ENCODE results near the gene FGFR3.

The FGFR3 gene

DNA sequence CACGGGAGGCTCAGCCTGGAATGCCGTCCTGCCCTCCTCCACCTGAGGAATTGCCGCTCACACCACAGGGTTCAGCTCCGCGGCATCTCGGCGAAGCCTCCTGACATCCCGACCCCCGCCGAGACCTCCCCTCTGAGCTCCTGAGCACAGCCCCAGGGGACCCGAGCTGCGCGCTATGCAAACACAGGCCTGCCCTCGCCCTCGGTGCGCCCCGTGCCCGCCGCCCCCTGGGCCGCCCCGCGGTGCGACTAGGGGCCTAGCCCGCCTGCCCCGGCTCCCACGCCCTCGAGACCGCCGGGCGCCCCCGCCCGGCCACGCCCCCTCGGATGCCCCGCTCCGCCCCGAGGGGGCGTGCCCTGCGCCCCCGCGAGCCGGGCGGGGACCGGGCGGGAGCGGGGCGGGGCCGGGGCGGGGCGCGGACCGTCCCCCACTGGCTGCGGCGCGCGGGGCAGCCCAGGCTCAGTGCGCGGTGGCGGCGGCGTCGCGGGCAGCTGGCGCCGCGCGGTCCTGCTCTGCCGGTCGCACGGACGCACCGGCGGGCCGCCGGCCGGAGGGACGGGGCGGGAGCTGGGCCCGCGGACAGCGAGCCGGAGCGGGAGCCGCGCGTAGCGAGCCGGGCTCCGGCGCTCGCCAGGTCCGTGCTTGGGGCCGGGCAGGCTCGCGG is at the start of gene FGFR3:
TSS of gene FGFR3 (plus strand) at position 462 of the 664 bp plus-strand sequence. CDS start 642 bp downstream, outside the sequence.
- no peak for DNase-seq

- DNase-seq: no peak
Observed at GRCh38 chr4:1743551-1743950, 49.5 kb upstream of the FGFR3 start.

DNA sequence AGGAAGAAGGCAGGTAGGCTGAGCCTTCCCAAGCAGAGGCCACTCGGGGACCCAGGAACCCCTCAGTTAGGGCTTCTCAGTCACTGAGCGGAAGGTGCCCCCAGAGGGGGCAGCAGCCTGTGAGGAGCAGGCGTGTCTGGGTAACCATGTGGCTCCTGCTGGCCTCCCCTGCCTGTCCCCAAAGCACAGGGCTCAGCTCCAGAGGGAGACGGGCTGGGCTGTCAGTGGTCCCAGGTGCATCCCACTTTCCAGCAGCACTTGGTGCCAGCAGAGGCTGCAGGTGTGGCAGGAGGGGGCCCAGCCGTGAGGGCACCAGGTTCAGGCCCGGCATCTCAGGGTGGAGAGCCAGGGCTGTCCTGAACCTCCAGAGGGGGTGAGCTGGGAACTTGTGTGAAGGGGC is 49.1 kb upstream of the FGFR3 start:
- DNase-seq: no peak

DNA sequence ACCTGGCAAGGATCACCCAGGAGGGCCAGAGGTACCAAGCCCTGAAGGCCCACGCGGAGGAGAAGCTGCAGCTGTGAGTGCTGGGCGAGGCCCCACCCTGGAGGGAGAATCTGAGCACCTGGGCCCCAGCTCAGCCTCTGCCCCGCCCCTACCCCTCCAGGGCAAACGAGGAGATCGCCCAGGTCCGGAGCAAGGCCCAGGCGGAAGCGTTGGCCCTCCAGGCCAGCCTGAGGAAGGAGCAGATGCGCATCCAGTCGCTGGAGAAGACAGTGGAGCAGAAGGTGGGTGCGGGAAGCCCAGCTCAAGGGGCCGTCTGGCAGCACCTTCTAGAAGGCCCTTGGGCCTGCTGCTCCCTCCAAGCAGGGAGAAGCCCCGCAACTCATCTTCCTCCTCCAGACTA is 48.5 kb upstream of the FGFR3 start:
- DNase-seq: no peak

GRCh38 chr4:1745165-1745564 is 47.9 kb upstream of the FGFR3 start:
- DNase-seq: no peak

GRCh38 chr4:1745697-1746096 is 47.4 kb upstream of the FGFR3 start:
- no peak for DNase-seq

GRCh38 chr4:1746265-1746691 is 46.8 kb upstream of the FGFR3 start:
- peak; percentile 29 for DNase-seq

DNA sequence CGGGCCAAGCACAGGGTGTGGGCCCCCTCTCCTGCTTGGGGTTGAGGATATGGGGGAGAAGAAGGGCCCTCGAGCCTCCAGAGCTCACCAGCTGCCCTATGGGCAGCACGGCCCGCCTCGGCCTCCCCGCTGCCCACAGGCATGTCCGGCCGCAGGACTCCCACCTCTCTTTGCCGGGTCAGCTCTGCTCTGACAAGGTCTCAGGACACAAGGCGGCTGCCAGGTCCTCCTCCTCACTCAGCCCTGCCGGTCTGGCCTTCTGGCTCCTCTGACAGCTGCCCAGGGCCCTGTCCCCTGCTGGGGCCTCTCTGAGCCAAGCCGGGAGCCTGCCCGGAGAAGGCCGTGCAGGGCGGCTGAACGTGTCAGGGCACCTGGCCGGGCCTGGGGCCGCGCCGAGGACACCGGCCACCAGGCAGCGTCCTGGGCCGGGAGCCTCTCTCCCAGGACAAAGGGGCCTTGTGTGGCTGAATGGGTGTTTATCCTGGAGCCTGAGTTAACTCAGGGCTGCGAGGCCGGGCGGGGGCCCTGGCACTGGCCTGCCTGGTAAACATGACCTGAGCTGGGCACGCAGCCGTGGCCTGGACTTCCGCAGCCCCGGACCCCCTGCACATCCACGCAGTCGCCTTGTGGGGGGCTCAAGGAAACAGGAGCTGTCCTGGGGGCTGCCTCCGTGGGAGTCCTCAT is 46.0 kb upstream of the FGFR3 start:
- no peak for DNase-seq

GRCh38 chr4:1747603-1747967 is 45.5 kb upstream of the FGFR3 start:
- DNase-seq: no peak

GRCh38 chr4:1748465-1748995 is 44.6 kb upstream of the FGFR3 start:
- DNase-seq: peak; percentile 28

DNA sequence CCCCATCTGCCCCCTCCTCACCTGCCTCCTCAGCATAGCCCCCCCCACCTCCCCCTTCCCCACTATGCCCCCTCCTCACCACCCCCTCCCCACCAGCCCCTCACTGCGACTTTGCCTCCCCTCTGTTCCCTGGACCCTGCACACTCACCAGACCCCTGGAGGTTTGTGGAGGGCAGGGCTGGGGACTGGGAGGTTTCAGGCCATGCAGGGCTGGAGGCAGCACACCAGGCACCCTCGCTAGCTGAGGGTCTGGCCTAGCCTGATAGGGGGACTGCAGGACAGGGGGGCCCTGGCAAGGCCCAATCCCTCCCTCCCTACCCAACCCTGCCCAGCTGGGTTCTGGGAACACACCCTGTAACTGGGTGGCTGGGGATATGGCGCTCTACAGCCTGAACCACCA is 43.7 kb upstream of the FGFR3 start:
- no peak for DNase-seq

DNA sequence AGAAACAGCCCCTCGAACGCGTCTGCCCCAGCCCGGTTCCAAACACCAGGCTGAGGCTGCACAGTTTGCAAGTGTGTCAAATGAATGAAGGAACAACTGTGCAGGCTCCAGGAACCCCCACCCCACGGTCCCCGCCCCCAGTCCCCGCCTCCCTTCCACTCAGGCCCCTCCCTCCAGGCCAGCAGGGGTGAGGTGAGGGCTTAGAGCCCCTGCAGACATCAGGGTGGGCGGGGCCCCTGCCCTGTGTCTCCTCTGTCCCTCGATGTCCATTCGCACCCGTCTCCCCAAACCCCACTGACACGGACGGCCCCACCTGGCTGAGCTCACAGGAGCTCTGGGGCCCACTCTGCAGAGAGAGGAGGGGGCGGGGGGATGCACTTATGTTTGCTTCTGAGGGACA is 43.3 kb upstream of the FGFR3 start:
- DNase-seq: no peak

DNA sequence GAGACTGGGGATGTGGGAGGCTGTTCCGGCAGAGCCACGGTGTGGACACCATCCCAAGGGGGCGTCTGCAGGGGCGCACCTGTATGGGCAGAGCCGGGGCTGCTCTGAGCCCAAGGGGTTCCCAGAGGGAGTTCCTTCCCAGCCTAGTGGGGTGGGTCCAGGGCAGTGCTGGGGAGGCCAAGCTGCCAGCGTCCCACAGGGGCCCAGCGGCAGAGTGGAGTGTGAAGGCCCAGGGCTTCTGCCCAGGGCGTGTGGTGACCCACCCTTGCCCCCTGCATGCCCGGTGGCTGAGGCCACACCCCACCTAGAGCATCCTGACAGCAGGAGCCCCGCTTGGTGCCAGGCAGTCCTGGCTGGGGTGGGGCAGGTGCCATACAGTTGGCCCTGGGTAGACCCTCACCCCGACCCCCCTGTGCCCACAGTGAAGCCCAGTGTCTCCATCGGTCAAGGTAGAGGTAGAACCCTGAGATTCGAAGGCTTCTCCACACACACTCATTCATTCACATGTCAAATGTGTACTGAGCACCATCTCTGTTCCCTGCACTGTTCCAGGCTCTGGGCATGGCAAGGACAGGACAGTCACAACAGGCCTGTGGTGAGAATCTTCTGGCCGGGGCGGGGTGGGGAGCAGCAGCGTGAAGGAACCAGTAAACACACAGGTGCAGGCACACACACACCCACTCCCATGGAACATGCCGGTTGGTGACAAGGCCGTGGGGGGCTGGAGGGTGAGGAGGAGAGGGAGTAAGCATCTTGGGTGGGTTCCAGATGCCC is 42.5 kb upstream of the FGFR3 start:
- no peak for DNase-seq

- DNase-seq: no peak
Observed at GRCh38 chr4:1751155-1751918, 41.8 kb upstream of the FGFR3 start.

- DNase-seq: no peak
Observed at GRCh38 chr4:1751919-1752283, 41.2 kb upstream of the FGFR3 start.

GRCh38 chr4:1752284-1753041 is 40.6 kb upstream of the FGFR3 start:
- no peak for DNase-seq

DNA sequence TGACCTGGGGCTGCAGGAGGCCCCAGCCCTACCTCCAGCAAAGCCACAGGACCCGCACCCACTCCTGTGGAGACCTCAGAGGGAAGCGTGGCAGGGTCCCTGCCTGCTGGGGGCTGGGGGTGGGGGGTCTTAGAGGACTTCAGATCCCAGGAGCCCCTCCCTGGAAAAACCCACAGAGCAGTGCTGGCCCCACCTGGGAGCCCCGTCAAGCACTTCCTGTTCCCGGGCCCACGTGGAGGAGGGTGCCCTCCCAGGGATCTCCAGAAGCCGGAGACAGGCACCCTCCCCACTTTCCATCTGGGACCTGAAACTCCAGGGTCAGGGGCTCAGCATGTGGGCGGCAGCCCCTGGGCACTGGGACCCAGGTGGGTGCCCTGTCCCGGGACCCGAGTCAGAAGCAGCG is 39.8 kb upstream of the FGFR3 start:
- no peak for DNase-seq

DNA sequence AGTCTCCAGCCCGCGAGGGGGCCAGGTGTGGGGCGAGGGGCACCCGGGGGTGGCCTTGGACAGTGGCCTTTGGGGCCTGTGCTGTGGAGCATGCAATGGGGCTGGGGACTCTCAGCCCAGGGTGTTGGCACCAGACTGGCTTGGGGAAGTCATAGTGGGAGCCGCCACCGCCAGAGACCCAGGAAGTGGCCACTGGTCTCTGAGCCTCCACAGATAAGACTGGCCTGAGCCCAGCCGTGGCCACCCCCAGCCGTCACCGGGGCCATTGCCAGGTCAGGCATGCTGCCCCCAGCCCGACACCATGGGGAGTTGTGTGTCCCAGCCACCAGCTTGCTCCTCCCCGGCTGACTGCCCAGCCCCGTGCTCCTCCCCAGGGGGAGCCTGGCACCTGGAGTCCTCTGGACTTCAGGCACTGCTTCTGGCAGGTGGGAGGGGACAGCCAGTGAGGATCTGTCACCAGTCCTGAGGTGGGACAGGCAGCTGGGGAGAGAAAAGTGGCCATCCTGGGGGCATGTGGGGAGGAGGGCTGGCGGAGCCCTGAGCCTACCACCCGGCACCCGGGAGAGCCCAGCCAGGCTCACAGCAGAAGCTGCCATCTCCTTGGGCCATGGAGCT is 39.3 kb upstream of the FGFR3 start:
- DNase-seq: no peak

DNA sequence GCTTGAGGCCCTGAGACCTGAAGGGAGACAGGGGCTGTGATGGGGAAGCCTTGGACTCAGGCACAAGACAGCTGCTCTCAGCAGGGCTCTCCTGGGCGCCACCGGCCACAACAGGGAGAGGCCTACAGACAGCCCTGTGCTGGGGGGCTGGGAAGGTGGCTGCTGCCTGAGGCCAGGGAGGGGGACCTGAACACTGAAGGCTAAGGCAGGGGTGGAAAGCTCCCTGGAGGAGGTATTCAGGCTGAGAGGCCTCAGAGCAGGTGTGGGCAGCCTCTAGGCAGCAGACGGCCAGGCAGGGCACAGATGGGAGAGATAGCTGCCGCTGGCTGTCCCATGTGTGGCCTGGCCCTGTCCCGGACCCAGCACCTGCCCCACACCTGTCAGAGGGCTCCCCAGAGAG is 38.8 kb upstream of the FGFR3 start:
- DNase-seq: no peak

GRCh38 chr4:1755297-1755696 is 37.8 kb upstream of the FGFR3 start:
- no peak for DNase-seq

GRCh38 chr4:1756079-1756478 is 37.0 kb upstream of the FGFR3 start:
- DNase-seq: no peak

All from NCI-H524 treated with DMSO at 0.1 percent for 48 hours (cell line).